HG03432 (cell line): ENCODE measurements around the gene SCARB1.

ENCODE experiments used
- ATAC-seq: cut with Tn5 transposase; IDR thresholded peaks from one replicate; pipeline ENCODE4 v1.9.1; 2021; ENCODE audit warnings: mild to moderate bottlenecking, moderate library complexity; ENCODE audit not compliant: unreplicated experiment

Gene SCARB1

DNA sequence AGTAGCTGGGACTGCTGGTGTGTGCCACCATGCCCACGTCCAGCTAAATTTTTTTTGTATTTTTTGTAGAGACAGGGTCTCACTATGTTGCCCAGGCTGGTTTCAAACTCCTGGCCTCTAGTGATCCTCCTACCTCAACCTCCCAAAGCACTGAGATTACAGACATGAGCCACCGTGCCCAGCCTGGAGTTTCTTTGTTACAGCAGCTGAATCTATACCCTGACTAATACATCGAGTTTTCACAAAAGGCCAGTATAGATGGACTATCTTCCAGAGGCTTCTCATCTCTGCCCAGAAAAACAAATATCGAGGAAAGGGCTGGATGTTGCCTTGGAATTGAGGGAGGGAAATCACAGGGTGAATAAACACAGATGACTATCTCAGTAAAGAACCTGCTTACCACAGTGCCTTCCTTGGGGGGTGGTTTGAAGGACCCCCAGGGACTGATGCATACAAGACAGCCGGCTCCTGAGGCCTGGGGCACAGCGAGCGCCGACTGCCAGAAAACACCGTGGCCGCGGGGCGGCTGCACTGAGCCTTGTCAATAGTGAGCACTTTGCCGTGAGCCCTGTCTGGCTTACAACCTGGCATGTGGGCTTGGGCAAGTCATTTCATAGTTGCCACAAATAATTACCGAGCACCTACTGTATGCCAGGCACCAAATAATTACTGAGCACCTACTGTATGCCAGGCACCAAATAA is 111.9 kb downstream of the SCARB1 start:
- no peak for ATAC-seq

DNA sequence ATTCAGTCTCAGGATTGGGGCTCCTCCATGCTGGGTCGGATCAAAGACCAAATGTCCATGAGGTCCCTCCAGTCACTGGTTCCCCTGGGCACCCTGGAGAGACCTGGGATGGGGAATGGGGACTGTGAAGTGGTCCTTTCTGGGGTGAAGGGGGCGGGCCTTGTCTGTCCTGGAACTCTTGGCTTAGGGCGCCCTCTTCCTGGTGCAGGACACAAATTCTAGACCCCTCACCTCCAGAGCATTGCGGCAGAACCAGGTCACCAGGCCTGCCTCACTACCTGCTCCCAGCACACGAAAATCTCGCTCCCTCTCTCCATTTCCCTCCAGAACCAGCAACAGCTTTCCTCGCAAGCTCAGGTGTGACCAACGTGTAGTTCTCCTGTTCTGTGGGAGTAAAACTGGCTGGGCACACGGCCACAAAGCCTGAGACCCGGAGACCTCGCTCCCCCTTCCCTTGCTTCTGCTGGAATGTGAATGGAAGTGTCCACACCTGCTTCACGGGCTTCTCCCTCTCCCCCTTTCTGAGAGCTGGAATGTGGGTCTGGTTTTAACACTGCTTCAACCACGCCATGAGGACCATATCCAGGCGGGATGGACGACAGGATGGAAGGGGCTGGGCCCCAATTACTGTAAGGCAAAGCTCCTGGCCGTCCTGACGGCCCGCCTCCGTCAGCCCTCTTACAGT is 112.7 kb downstream of the SCARB1 start:
- no peak for ATAC-seq

DNA sequence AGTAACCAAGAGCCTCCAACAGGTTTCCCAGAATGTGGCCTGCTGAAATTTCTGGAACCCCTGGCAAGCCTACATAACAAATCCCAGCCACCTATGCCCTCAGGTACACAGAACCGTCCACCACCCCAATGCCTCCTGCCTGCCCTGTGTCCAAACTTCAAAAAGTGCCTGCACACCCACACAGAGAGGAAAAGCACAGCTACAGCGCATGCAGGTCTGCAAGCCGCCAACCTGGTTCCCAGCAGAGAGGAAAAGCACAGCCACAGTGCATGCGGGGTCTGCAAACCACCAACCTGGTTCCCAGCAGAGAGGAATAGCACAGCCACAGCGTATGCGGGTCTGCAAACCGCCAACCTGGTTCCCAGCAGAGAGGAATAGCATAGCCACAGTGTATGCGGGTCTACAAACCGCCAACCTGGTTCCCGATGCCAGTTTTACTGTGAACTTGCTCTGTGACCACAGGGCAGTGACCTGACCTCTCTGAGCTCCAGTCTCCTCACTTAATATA is 113.5 kb downstream of the SCARB1 start:
- no peak for ATAC-seq

DNA sequence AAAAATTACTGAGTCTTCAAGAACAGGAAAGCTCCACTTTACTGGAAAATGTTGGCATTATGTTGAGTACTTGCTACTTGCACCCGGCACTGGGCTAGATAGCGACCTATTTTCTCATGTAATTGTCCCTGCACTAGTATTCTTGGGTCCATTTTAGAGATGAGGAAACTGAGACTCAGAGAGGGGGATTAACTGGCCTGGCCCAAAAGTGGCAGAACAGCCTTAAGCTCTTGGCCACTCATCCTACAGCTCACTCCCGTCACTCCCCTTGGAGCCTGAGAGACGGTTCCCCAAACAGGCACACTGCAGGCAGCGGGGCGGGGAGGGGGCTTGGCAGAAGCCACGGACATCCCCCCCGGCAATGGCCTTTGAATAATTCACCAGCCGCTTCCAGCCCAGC is 113.9 kb downstream of the SCARB1 start:
- no peak for ATAC-seq

DNA sequence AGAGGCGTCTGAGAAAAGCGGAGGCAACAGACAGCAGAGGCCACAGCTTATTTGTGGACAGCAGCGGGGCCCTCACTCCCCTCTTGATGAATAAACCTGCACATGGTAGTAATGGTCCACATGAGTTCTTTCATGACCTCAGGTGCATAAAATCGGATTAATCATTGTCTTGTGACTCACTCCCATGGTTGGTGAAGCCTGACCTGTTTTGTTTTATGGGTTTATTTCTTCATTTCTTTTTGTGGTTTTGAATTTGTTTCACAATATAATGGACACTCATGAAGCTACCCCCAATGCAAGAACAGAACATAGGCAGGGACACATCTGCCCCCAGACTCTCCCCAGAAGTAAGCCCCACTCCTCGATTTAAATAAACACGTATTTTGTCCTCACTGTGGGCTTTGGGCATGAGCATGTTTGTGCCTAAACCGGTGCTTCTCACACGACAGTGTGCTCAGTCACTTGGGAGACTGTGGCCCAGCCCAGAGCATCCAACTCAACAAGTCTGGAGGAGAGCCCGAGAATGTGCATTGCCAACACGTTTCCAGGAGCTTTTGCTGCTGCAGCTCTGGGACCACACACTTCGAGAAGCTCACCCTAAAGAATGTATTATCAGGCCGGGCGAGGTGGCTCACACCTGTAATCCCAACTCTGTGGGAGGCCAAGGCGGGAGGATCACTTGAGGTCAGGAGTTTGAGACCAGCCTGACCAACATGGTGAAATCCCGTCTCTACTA is 116.1 kb downstream of the SCARB1 start:
- no peak for ATAC-seq

DNA sequence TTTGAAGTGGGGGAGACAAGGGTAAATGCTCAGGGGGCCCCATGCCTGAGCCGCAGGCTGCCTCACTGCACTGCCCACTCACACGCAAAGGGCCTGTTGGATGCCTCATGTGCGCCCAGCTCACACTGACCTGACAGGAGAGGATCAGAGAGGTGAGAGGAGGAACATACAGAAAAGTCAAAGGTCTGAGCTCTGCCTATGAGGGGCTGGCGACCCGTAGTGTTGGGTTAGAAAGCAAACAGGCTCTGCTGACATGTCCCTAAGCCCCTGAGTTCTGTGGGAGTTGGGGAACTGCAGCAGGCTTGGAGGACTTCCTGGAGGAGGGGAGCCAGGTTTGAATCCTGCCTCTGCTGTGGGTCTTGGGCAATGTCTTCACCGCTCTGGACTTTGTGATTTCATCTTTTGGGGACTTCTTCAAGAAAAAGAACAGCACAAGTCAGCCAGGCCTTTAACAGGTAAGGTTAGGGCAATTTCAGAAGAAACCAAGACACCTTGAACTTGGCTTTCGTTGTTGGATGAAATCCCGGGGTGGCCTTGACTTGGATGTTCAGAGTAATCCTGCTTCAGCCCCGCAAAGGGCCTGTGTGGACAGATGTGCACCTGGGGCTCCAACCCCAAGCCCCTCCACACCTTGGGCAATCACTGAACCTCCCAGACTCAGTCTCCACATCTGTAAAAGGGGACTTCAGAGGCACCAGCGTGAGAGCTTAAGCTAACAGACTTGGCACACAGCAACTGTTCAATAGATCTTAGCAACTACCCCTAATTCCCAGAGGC is 116.8 kb downstream of the SCARB1 start:
- ATAC-seq: no peak

DNA sequence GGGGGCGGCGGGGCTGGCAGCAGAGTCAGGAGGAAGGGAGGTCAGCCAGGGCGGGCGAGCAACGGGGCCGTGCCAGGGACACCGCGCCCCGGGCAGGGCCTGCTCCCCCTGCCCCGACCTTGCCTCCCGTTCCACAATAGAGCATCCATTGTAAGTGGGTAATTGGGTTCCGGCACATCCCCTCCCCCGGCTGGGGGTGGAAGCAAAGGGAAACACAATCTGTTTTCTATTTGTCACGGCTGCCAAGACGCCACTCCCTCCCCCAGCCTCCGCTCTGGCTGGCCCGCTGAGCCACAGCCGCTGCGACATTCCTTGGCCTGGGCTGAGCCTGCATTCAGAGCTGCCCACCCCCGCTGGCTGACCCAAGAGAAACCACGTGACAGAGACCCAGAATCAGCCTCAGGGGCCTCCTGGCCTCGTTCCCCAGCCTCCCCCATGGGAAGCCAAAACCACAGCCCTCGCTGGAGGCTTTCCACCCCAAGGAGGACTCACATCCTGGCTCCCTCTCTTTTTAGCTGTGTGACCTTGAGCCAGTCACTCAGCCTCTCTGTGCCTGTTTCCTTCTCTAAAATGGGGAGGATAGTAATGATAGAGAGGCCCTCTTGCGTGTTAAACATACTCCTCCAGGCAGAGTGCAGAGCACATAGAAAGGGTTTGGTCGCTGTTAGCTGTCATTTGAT is 117.6 kb downstream of the SCARB1 start:
- no peak for ATAC-seq

DNA sequence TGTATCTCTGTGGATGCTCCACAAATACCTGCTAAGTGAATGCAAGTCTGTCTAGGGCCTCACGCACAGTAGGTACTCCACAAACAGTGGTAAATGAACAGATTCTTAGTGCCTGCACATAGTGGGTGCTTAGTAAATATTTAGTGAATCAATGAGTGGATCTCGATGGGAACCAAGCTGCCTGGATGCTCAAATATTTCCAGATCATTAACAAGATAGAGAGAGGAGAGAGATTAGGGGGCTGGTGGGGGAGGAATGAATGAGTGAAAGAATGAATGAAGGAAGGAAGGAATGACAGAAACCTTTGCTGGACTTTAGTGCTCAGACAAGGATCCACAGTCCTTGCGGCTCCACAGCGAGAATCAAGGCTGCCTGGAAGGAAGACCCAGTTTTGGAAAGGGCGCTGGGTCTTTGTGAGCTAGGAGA is 118.2 kb downstream of the SCARB1 start:
- ATAC-seq: no peak

DNA sequence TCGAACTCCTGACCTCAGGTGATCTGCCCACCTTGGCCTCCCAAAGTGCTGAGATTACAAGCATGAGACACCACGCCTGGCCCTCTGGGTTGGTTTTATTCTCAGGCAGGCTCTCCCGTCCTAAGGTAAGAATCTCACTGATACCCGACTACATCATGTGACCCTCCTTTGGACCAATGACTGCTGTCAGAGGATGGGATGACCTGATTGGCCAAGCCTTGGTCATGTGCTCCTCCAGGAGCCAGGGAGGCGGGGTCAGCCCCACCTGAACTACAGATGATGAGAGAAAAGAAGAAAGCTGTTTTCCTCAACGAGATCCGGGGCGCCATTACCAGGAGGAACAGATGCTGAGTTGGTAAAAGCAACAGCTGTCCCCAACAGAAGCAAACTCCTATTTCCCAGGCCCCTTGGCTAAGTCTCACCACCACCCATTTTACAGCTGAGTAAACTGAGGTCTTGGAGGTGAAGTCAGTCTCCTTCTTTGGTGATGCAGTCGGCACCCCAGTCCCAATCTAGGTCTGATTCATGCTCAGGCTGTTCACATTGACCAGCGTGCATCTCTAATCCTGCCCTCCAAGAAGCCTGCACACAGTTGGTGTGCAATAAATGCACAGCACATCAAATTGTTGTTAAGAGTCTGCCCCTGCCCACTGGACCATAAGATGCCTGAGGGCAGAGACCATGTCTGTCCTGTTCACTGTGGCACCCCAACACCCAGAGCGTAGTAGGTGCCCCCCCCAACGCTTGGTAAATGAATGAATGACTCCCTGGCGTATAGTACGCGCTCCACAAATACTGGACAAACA is 118.8 kb downstream of the SCARB1 start:
- no peak for ATAC-seq

DNA sequence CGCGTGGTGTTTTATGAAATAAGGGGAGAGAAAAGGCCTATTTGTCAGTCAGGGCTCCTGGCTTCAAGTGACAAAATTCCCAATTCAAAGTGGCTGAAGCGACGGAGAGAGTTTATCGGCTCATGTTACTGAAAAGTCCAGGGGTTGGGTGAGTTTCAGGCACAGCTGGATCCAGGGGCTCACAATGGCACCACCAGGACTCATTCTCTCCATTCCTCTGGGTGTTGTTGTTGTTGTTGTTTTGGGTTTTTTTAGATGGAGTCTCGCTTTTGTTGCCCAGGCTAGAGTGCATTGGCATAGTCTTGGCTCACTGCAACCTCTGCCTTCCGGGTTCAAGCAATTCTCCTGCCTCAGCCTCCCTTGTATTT is 119.4 kb downstream of the SCARB1 start:
- ATAC-seq: no peak

DNA sequence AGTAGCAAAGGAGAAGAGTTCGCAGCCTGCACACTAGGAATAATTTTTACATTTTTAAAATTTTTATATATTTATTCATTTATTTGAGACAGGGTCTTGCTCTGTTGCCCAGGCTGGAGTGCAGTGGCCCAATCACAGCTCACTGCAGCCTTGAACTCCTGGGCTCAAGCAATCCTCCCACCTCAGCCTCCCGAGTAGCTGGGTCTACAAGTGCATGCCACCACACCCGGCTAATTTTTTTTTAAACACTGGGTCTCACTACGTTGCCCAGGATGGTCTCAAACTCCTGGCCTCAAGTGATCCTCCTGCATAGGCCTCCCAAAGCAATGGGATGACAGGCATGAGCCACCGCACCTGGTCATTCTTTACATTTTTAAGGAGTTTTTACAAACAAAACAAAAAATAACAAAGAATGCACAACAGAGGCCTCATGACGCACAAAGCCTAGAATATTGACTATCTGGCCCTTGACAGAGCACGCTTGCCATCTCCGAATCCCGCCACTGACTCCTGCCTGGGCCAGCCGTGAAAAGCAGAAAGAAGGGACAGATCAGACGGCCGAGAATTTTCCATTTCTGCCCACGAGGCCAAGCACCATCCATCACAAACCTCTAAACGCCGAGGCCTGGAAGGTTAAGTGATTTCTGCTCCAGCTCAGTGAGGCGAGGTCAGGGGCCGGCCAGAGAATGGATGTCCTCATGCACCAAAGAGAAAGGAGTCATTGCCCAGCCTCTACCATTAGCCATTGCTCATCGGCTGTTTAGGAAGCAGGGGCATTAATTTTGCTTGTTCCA is 120.0 kb downstream of the SCARB1 start:
- no peak for ATAC-seq

DNA sequence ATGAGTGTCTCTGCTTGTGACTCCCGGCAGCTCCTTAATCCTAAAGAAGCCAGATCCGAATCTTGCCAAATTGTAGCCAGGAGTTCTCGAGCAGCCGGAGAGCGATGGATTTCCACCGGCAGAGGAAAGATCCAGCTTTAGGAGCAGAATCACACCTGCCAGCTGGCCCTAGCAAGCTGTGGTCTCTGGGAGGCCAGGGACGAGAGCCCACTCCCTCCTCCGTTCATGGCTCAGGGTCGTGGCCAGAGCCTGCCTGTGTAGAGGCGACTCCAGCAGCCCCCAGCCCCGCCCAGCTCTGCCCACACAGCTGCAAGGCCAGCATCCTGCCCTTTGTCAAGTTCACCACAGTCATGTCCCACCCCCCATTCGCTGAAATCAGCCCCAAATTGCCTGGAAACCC is 121.0 kb downstream of the SCARB1 start:
- no peak for ATAC-seq

DNA sequence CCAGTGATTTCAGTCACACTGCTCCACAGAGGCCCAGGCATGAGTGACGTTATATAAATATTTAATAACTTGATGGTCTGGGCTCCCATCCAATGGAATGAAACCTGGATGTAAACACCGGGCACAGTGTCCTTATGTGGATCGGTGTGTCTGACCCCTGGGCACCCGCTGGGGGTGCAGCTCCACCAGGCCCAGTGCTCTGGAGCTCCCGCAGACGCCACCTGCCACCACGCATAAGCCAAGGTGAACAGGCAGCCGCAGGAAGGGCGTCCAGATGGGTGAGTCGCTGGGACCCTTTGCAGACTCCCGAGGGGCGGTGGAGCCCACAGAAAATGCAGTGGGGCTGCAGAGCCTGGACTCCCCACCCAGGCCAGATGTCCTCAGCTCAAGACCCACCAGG is 121.6 kb downstream of the SCARB1 start:
- no peak for ATAC-seq

DNA sequence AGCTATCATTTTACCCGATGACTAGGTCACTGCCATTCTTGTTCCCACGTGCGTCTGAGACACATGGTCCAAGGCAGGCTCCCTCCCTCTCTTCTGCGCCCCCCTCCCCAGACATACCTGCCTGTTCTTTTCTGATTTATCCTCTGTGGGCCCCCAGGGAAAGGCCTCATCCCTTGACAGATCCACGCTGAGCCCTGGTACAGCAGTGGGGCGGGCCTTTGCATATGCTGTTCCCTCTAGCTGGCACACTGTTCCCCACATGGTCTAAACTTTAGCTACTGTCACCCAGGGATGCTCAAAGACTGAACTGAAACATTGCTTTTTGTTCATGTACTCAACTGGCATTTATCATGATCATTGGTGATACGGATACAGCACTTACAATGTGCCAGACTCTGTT is 122.5 kb downstream of the SCARB1 start:
- no peak for ATAC-seq

DNA sequence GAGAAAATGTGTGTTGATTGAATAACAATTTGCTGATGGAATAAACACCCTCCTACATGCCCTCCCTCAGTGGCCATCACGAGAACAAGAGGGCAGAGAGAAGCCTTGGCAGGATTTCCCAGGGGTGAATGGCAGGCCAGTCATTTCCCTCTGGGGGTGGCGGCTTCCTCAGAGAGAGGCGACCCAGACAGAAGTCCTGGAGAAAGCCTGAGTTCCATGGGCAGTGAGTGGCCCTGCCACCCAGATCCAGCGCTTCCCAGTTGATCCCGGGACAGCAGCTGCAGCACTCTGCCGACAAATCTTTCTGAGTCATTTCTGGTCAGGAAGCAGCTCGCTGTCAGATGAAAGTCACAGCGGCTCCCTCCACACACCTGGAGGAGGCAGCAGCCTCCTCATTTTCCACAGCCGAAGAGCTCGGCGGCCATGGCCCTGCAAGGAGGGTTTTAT is 123.0 kb downstream of the SCARB1 start:
- no peak for ATAC-seq

DNA sequence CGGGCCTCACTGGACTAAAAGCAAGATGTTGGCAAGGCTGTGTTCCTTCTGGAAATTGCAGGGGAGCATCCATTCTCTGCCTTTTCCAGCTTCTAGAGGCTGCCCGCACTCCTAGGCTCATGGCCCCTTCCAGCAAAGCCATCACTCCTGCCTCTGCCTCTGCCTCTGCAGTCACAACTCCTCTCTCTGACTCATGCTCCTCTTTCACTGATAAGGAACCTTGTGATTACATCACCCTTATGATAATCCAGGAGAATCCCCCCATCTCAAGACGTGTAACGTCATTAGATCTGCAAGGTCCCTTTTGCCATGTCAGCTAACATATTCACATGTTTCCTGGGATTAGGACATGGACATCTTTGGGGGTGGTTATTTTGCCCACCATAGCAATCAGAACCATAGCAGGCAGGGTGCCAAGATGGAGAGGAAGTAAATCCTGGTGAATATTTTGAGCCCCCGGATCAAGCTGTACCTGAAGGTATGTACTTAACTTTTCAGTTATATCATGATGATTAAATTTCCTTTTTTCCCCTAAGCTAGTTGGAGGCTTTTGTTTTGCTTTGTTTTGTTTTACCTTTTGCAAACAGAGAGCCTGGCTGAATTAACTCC is 123.6 kb downstream of the SCARB1 start:
- no peak for ATAC-seq

DNA sequence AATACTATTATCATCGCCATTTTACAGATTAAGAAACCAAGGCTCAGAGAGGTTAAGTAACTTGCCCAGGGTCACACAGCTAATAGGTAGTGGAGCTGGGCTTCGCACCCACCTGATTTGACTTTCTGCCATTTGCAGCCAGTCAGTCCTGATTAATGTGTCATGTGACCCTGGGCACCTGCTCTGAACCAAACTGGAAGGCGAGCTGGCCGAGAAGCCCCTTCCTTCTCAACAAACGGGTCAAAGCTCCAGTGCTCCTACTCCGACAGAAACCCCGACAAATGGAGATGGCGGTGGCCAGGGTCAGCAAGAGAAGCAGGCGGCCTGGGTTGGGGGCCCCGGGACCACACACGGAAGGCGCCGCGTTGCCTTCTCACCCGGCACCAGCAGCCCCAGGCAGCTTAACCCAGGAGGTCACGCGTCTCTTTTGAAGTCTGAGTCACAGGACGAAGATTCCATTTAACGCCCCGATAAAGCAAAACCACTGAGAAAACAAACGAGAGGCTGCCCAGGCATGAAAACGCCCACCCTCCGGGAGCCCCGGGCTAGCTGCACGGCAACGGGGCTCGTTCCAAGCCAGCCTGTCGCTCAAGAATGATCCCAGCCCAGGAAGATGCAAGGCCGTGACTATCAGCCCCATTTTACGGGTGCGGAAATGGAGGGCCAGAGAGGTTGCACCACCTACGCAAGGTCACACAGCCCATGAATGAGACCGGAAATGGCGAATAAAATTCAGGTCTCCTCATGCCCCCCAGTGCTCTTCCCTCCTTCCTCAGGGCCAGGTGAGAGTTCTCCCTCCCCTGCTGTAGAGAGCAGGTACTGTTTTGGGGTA is 124.8 kb downstream of the SCARB1 start:
- no peak for ATAC-seq
